HepG2 (cell line): Measurements from ENCODE around the gene ZBTB21. TPM values are rescaled to one million over a fixed set of nuclear protein-coding genes. Genes with fewer than 3 reads are reported as not detected.

Source experiments
- FOXA3 ChIP-seq: IDR thresholded peaks from 2 replicates; pipeline ENCODE4 v1.6.1; 2016; ENCODE audit warnings: missing genetic modification reagents, missing compliant biosample characterization
- HIVEP1 ChIP-seq: sonication (generic); formaldehyde crosslinking; IDR thresholded peaks from 2 replicates; pipeline ENCODE4 v1.4.0; 2020; ENCODE audit warnings: mild to moderate bottlenecking, missing genetic modification reagents
- SNAPC4 ChIP-seq: sonication (generic); formaldehyde crosslinking; IDR thresholded peaks from 2 replicates; pipeline ENCODE4 v1.4.0; 2020; ENCODE audit warnings: mild to moderate bottlenecking, missing genetic modification reagents
- ZNF335 ChIP-seq: sonication (generic); formaldehyde crosslinking; IDR thresholded peaks from 2 replicates; pipeline ENCODE4 v1.4.0; 2020; ENCODE audit warnings: missing genetic modification reagents
- polyA plus RNA-seq, 8 experiments: library from polyadenylated mRNA; depleted of rRNA in 3 of 8; stranded (reverse) in 7 of 8; unstranded in 1 of 8; fragments of >200 nt; fragmentation: Illumina TruSeq in 4 of 8; extraction: Trizol in 4 of 8; gene quantifications; 2 replicates each; pipeline versions ENCODE4 v1.2.1 to v1.2.3, GENCODE V29; 2011 to 2016; ENCODE audit warnings: low read depth in 4 of 8, missing spikeins in 1 of 8, mixed read lengths in 1 of 8; ENCODE audit not compliant: insufficient read depth in 1 of 8
- total RNA-seq, 5 experiments: library from RNA; depleted of rRNA; stranded (reverse); fragments of >200 nt; fragmentation: Illumina TruSeq; extraction: Trizol; gene quantifications; 2 replicates each; pipeline ENCODE4 v1.2.3, GENCODE V29; 2016; ENCODE audit warnings: low read depth in 1 of 5
- TF ChIP-seq, protein P1 (sequence below): sonication (generic); formaldehyde crosslinking; IDR thresholded peaks from 2 replicates; pipeline ENCODE4 v1.4.0; 2020; ENCODE audit warnings: missing genetic modification reagents
- TF ChIP-seq, protein P2 (sequence below): sonication (generic); formaldehyde crosslinking; IDR thresholded peaks from 2 replicates; pipeline ENCODE4 v1.8.0; 2022; ENCODE audit warnings: mild to moderate bottlenecking, missing genetic modification reagents; ENCODE audit not compliant: insufficient replicate concordance
- TF ChIP-seq, protein P3 (sequence below): sonication (generic); formaldehyde crosslinking; IDR thresholded peaks from 2 replicates; pipeline ENCODE4 v1.4.0; 2020; ENCODE audit warnings: missing genetic modification reagents, mild to moderate bottlenecking, borderline replicate concordance

ZBTB21 gene
- total and polyA plus RNA-seq, 2 of the 13 experiments (the other 11 are each of a cell fraction or from before 2014, with no cell fraction given), result 4.5 to 6.1 TPM

GRCh38 chr21:42038826-42039425, 28.8 kb upstream of the ZBTB21 start (continued):
- TF ChIP-seq, protein P1, sequence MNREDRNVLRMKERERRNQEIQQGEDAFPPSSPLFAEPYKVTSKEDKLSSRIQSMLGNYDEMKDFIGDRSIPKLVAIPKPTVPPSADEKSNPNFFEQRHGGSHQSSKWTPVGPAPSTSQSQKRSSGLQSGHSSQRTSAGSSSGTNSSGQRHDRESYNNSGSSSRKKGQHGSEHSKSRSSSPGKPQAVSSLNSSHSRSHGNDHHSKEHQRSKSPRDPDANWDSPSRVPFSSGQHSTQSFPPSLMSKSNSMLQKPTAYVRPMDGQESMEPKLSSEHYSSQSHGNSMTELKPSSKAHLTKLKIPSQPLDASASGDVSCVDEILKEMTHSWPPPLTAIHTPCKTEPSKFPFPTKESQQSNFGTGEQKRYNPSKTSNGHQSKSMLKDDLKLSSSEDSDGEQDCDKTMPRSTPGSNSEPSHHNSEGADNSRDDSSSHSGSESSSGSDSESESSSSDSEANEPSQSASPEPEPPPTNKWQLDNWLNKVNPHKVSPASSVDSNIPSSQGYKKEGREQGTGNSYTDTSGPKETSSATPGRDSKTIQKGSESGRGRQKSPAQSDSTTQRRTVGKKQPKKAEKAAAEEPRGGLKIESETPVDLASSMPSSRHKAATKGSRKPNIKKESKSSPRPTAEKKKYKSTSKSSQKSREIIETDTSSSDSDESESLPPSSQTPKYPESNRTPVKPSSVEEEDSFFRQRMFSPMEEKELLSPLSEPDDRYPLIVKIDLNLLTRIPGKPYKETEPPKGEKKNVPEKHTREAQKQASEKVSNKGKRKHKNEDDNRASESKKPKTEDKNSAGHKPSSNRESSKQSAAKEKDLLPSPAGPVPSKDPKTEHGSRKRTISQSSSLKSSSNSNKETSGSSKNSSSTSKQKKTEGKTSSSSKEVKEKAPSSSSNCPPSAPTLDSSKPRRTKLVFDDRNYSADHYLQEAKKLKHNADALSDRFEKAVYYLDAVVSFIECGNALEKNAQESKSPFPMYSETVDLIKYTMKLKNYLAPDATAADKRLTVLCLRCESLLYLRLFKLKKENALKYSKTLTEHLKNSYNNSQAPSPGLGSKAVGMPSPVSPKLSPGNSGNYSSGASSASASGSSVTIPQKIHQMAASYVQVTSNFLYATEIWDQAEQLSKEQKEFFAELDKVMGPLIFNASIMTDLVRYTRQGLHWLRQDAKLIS, result no peak
- TF ChIP-seq HIVEP1 (CRISPR knock-in tag), result no peak
- no peak for TF ChIP-seq SNAPC4 (CRISPR knock-in tag)
- no peak for TF ChIP-seq ZNF335 (CRISPR knock-in tag)
- no peak for TF ChIP-seq FOXA3 (CRISPR knock-in tag)
- TF ChIP-seq, protein P2, sequence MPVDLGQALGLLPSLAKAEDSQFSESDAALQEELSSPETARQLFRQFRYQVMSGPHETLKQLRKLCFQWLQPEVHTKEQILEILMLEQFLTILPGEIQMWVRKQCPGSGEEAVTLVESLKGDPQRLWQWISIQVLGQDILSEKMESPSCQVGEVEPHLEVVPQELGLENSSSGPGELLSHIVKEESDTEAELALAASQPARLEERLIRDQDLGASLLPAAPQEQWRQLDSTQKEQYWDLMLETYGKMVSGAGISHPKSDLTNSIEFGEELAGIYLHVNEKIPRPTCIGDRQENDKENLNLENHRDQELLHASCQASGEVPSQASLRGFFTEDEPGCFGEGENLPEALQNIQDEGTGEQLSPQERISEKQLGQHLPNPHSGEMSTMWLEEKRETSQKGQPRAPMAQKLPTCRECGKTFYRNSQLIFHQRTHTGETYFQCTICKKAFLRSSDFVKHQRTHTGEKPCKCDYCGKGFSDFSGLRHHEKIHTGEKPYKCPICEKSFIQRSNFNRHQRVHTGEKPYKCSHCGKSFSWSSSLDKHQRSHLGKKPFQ, result no peak
- TF ChIP-seq, protein P3, sequence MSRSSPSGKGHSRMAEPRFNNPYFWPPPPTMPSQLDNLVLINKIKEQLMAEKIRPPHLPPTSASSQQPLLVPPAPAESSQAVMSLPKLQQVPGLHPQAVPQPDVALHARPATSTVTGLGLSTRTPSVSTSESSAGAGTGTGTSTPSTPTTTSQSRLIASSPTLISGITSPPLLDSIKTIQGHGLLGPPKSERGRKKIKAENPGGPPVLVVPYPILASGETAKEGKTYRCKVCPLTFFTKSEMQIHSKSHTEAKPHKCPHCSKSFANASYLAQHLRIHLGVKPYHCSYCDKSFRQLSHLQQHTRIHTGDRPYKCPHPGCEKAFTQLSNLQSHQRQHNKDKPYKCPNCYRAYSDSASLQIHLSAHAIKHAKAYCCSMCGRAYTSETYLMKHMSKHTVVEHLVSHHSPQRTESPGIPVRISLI (CRISPR knock-in tag), result no peak
- TF ChIP-seq, all 625 proteins: peak for 0
